Effector CD8-positive, alpha-beta T cell (primary cell): ENCODE measurements around the gene GRB10.

Experiments used
- DNase-seq: peaks from one replicate; lab custom pipeline; 2025; lab: John Stamatoyannopoulos, UW

The GRB10 gene

GRCh38 chr7:50720295-50720694 is 62.4 kb downstream of the GRB10 start:
- DNase-seq = no peak

- DNase-seq = no peak
These were observed 63.8 kb downstream of the GRB10 start for GRCh38 chr7:50718876-50719275.

- no peak for DNase-seq
These were observed 64.4 kb downstream of the GRB10 start for GRCh38 chr7:50718311-50718710.

- no peak for DNase-seq
These were observed 65.5 kb downstream of the GRB10 start for GRCh38 chr7:50717181-50717580.

GRCh38 chr7:50714857-50715256 is 67.8 kb downstream of the GRB10 start:
- DNase-seq = no peak

GRCh38 chr7:50713123-50713965 is 69.4 kb downstream of the GRB10 start:
- no peak for DNase-seq

GRCh38 chr7:50712252-50713122 is 70.2 kb downstream of the GRB10 start:
- DNase-seq = no peak

GRCh38 chr7:50711271-50712175 is 71.2 kb downstream of the GRB10 start:
- no peak for DNase-seq

GRCh38 chr7:50710441-50711154 is 72.1 kb downstream of the GRB10 start:
- DNase-seq = no peak

- DNase-seq = no peak
These were observed 73.5 kb downstream of the GRB10 start for GRCh38 chr7:50709151-50709550.

GRCh38 chr7:50707236-50708006 is 75.3 kb downstream of the GRB10 start:
- DNase-seq = no peak

- no peak for DNase-seq
These were observed 76.2 kb downstream of the GRB10 start for GRCh38 chr7:50706469-50706937.

GRCh38 chr7:50704844-50705243 is 77.9 kb downstream of the GRB10 start:
- DNase-seq = no peak

- no peak for DNase-seq
These were observed 79.0 kb downstream of the GRB10 start for GRCh38 chr7:50703654-50704053.

GRCh38 chr7:50699143-50699542 is 83.6 kb downstream of the GRB10 start:
- DNase-seq = no peak

- no peak for DNase-seq
These were observed 84.9 kb downstream of the GRB10 start for GRCh38 chr7:50697748-50698147.

GRCh38 chr7:50696810-50697582 is 85.7 kb downstream of the GRB10 start:
- no peak for DNase-seq

GRCh38 chr7:50695026-50695425 is 87.7 kb downstream of the GRB10 start:
- no peak for DNase-seq

- DNase-seq = no peak
These were observed 89.1 kb downstream of the GRB10 start for GRCh38 chr7:50693455-50694130.
